HuH-7.5 (cell line): ENCODE results near the gene SNX33.
"Not testable (repeated sequence)": the region's sequence is repeated elsewhere in the genome, so short reads cannot be mapped to it uniquely, and the experiment has no call there.

Source experiments
- DNase-seq: peaks from one replicate; pipeline ENCODE4 v3.0.0; 2011; ENCODE audit warnings: low spot score

The SNX33 gene

DNA sequence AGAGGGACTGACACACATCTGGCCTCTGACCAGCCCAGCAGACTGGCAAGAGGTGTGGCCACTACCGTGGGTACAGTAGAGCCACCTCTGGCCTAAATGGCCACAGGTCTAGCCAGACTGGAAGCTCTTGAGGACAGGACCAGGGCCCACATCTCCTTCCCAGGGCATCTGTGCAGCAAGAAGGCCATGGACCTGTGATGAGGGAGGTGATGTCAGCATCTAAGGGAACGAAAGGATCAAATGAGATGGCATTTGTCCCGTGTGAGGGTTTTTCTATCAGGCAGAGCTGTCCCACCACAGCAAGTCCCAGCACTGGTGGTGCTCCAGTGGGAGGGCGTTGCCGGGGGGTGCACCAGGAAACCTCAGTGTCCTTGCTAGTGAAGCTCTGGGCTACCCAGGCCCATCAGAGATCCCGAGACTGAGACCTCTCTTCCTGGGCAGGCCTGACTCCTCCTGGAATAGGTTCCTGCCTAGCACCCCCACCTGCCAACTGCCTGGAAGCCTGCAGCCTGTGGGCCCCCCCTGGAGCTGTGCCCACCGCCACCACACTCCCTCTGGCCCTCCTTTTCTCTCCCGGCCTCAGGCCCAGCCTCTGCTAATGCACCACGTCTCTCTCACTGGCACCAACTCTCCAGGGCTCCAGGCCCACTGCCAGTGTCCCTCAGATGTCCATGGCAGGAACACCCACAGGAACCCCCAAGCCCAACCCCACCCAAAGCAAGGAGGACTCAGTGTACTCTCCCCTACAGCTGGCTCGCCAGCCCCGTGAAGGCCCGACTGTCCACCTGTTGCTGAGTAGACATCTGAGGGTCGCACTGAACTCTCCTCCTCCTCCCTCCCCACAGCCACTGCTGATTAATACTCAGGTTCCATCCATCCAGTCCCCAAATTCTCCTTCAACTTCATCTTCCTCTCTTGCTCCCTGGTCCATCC, 53.6 kb downstream of the SNX33 start:
- not testable (repeated sequence) for DNase-seq

- DNase-seq: no peak
Measured at GRCh38 chr15:75702436-75702835, 54.7 kb downstream of the SNX33 start.

- DNase-seq: not testable (repeated sequence)
Measured at GRCh38 chr15:75703440-75704262, 55.9 kb downstream of the SNX33 start.

DNA sequence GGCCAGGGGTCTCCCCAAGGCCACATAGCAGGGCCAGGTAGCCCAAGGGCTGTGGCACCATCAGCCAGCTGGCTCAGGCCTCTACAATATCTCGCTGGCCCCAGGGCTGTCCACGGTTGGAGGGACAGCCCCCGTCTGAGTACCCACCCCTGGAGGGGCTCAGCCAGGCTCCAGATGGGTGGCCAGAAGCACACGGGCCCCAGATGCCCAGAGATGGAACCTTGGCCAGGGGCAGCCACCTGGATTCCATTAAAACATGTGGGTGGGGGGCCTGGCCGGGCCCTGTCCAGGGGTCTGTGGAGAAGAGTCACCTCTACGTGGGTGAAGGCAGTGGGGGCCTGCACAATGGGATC, 56.5 kb downstream of the SNX33 start:
- DNase-seq: no peak

DNA sequence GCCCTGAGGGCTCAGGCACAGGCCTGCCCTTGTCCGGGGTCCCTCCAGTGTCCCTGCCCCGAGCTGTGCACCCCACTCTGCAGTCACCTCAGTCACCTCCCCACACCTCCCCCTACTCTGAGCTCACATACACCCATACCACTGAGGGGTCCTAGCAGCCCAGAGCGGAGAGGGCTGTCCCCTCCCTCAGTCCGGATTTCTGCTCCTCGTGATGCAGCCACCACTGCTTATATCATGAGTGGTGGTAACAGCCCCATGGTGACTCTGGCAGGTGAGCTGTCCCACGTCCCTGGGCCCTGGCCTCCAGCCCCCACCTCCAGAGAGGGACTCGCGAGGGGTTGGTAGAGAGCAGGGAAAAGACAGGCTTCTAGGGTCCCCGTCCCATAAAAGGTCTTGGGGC, 56.9 kb downstream of the SNX33 start:
- no peak for DNase-seq

DNA sequence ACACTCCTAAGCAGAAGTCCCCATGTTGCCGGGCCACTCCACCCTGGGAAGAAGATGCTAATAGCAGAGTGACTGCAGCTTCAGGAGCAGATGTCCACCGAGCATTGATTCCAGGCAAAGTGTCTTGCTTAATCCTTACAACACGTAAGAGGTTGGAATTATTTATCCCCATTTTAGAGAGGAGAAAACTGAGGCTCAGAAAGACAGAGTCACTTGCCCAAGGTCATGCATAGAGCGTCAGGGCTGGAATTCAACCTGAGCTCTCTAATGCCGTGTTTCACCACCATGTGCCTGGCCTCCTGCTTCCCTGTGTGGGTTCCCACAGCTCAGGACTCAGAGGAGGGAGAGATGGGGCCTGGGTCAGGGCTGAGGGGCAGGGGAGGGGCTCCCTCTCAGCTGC, 57.7 kb downstream of the SNX33 start:
- not testable (repeated sequence) for DNase-seq

- no peak for DNase-seq
Measured at GRCh38 chr15:75705854-75706681, 58.4 kb downstream of the SNX33 start.

GRCh38 chr15:75706682-75706954, 58.9 kb downstream of the SNX33 start:
- DNase-seq: no peak

DNA sequence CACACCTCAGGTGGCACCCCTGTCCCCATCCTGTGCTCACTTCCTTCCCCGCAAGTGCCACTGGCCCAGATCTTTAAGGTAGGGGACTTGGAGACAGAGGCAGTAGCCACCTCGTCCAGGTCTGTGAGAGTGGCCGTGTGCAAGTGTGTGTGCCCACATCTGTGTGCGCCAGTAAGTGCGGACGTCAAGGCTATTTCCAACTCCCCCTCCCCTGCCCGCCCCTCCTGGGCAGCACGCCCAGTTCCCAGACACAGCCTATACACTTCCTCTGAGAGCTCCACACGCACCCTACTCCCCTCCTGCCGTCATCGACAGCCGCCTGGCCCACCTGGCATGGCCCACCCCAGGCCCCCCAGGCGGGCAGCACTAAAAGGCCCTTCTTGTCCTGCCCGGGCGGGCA, 61.7 kb downstream of the SNX33 start:
- not testable (repeated sequence) for DNase-seq

DNA sequence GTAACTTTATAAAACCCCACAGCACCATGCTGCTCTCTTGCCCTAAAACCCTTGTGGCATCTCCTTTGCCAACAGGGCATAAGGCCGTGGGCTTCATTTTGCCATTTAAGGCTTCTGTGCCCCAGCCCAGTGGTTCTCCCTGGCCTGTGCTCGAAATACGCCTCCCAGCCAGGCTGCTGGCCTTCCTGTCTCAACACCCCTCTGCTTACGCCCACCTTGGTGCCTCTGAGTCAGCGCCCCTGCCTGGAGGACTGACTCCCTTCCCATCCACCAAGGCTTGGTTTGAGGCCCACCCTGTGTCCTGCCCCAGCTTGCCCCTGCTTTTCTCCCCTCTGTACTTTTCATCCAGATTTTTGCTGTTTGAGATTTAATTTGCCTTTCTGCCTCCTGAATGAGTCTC, 63.2 kb downstream of the SNX33 start:
- DNase-seq: not testable (repeated sequence)

DNA sequence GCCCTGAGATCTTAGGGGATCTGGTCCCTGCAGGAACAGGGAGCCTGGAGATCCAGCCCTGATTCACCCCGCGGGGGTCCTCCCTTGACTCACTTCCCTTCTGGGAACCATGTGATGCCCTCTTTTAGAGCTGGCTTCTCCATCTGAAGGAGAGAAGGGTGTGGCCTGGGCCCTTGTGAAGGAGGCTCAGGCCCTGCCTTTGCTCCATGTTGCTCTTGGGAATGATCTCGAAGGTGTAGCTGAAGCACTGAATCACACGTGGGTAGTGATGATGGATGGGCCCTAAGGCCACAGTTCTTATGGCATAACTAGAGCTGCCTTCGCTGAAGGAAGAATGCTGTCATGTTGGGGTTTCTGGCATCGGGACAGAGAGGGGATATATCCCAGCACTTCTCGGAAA, 63.8 kb downstream of the SNX33 start:
- not testable (repeated sequence) for DNase-seq
